IgD-negative memory B cell (primary cell): ENCODE measurements around the gene LDHD. TPM values are rescaled to one million over a fixed set of nuclear protein-coding genes. Genes with fewer than 3 reads are reported as not detected.

Experiments
- polyA plus RNA-seq: library from polyadenylated mRNA; unstranded; fragments of 300-500 nt; fragmentation: Illumina TruSeq; gene quantifications from one replicate; pipeline ENCODE4 v1.2.3, GENCODE V29; 2021

Gene LDHD
- polyA plus RNA-seq, 1 donor from 2014 or later = not detected

Other genes with a start within 250 kb of the LDHD start
- 9.2 TPM for gene WDR59, start 131.7 kb downstream of the LDHD start, polyA plus RNA-seq
- not detected for gene ZNRF1, start 117.8 kb downstream of the LDHD start, polyA plus RNA-seq
- 12.9 TPM for gene ZFP1, start 31.7 kb upstream of the LDHD start, polyA plus RNA-seq
- not detected for gene CTRB2, start 90.4 kb upstream of the LDHD start, polyA plus RNA-seq
- gene CTRB1, start 102.2 kb upstream of the LDHD start, polyA plus RNA-seq = not detected
- gene BCAR1, start 134.8 kb upstream of the LDHD start, polyA plus RNA-seq = not detected